ENCODE measurements around the gene LRRC45.
A peak's percentile ranks its signal among the peaks of the same experiment; 100 is the strongest.

The LRRC45 gene

DNA sequence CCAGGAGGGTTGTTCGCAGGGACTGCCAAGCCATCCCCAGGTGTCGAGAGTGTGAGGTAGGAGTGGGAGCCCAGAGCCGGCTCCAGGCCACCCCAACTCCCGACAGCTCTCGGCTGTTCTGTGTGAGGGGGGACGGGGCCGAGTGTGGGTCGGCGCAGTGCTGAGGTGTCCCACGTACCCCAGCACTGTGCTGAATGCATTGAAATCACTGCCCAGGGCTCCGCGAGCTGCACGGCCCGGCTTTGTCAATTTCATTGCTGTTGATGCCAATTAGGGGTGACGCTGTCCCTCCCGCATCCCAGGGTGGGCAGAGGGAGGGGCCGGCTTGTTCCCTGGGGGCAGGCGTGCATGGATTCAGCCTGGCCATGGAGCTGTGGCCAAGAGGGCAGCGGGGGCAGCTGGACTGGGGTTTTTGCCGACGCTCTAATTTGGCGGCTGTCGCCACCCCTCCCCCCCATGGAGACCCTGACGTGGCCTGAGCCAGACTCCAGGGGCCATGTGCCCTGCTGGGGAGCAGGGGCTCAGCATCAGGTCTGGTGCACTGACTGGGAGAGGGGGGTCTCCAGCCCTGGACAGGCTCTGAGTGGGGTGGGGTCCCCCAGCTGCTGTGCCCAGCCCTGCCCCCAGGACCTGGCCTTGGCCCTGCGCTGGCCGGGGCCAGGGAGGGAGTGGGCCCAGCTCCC is 14.7 kb upstream of the LRRC45 start:
- peak; percentile 51 for DNase-seq

DNA sequence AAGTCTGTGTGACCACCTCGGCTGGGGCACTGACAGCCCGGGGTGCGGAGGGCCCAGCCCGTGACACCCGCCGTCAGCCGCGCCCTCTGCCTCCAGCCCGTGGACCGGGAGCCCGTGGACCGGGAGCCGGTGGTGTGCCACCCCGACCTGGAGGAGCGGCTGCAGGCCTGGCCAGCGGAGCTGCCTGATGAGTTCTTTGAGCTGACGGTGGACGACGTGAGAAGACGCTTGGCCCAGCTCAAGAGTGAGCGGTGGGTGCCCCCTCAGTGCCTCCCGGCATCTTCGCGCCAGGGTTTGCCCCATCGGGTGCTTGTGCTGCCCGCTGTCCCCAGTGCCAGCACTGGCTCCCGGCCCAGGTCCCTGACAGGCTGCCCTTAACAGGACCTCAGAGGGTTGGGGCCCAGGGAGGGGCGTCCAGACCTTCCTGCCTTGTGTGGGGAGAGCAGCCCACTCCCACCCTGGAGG is 14.1 kb upstream of the LRRC45 start:
- no peak for DNase-seq

DNA sequence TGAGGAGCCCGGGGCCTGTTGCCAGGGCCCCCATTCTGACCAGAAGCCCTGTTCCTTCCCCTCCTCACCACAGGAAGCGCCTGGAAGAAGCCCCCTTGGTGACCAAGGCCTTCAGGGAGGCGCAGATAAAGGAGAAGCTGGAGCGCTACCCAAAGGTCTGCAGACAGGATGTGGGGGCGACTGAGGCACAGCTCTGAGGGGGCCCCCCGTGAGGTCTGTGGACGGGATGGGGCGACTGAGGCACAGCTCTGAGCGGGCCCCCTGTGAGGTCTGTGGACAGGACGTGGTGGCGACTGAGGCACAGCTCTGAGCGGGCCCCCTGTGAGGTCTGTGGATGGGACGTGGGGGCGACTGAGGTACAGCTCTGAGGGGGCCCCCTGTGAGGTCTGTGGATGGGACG is 13.7 kb upstream of the LRRC45 start:
- no peak for DNase-seq

DNA sequence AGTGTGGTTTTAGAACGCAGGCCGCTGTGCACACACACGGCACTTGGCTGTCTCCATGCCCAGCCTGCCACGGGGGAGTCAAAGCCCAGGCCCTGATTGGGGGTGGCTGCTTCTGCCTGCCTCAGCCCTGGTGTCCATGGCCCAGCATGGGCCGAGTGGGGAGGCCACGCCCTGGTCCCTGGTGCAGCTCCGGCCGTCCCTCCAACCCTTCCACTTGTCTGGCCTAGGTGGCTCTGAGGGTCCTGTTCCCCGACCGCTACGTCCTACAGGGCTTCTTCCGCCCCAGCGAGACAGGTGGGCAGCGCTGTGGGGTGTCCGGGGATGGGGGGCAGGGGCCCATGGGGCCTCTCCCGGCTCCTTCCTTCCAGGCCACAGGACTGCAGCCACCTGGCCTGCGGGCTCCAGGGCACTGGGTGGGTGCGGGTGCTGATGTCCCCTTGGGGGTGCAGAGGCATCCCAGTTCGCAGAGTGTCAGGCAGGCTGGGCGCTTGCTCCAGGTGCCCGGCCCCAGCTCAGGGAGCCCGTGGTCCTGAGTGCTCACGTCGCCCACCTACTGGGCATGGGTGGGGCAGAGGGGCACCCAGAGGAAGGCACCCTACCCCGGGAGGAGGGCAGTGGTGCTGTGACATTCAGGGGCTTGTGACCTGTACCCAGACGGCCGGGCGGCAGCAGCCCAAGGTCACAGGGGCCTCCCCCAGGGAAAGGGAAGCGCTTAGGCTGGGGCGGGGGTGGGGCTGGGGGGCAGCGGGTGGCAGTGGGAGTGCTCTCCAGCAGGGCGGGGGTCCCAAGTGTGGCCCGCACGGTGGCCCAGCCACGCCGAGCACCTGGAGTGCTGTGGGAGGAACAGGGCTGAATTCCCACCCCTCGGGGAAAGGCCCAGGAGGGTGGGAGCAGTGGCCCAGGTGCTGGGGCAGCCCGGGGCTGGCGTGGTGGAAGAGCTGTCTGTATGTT is 12.3 kb upstream of the LRRC45 start:
- no peak for DNase-seq

- DNase-seq, result no peak
Observed at GRCh38 chr17:82011617-82012187, 11.4 kb upstream of the LRRC45 start.

- no peak for DNase-seq
Observed at GRCh38 chr17:82012261-82012639, 10.9 kb upstream of the LRRC45 start.

DNA sequence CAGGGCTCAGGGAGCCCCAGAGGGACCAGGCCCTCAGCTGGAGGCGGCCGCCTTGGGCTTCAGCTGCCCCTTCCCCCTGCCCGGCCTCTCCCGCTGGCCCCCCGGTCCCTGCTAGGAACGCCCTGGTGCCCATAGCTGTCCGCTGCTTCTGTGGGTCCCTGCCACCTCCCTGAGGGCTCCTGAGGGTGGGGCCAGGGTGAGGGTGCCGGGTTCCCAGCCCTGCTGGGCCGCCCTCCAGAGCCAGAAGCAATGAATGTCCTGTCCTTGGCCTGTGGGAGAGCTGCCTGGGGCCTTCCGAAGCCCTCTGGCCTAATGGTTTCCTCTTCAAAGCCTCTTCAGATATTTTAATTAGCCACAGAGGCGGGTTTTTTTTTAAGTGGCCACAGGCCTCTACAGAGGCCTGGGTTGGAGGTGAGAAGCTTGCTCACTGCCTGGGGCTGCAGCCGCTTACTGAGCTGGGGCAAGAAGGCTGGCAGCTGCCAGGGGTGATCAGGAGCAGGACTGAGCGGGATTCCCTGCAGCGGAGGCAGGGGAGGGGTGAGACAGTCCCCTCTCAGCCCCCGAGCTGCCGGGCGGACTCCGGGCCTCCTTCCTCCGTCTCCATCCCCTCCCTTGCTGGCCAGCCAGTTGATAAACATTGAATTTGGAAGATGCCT is 10.3 kb upstream of the LRRC45 start:
- DNase-seq, result peak; percentile 56

DNA sequence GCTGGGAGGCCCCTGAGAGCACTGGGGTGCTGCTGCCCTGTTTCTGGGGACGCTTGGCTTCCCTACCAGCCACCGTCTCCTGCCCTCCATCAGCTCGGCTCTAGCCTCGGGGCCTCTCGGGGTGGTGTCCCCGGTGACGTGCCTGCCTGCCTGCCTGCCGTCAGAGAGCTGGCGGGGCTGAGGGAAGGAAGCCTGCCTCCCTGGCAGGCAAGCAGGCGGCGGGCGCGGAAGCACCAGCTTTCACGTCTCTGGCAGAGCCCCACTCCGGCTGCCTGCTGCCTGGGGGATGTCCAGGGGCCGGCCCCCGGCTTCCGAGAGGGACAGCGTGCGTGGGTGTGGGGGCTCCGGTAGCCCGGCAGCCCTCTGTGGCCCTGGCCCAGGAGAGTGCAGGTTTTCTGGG is 9.8 kb upstream of the LRRC45 start:
- DNase-seq, result peak; percentile 49

DNA sequence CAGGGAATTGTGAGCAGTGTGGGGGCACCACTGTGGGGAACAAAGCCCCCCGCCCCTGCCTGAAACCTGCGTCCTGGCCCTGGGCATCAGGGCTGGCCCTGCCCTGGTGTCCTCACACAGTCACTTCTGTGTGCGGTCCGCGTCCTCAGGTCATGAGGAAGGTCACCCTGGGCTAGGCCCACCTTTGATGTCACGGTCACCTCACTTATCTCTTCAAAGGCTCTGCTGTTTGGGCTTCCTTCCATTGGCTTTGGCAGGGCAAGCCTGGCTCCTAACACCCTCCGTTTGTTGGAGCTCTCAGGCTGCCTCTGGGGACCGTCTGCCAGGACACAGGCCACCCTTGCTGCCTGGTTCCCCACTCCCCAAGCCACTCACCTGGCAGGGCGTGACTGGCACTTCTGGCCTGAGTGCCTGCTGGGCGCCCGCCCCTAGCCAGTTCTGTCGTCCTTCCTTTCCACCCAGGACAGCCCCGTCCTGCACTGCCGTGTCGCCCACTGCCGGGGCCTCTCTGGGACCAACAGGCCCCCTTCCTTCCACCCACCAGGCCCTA is 9.3 kb upstream of the LRRC45 start:
- DNase-seq, result no peak

GRCh38 chr17:82014432-82014831 is 8.7 kb upstream of the LRRC45 start:
- DNase-seq, result no peak

DNA sequence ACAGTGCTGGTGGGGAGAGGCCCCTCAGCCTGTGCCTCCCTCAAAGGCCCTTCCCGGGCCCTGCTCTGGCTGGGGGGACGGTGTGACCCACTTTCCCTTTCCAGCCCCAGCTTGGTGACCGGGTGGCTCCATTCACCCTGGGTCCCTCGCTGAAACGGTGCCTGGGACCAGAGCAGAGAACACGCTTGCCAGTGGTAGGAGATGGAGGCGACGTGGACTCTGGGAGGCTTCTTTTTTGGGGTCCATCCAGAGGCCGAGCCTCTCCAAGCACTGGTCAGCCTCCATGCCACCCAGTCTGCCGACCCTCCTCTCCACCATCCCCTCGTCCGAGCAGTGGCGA is 8.2 kb upstream of the LRRC45 start:
- no peak for DNase-seq

GRCh38 chr17:82015311-82015971 is 7.7 kb upstream of the LRRC45 start:
- peak; percentile 42 for DNase-seq

DNA sequence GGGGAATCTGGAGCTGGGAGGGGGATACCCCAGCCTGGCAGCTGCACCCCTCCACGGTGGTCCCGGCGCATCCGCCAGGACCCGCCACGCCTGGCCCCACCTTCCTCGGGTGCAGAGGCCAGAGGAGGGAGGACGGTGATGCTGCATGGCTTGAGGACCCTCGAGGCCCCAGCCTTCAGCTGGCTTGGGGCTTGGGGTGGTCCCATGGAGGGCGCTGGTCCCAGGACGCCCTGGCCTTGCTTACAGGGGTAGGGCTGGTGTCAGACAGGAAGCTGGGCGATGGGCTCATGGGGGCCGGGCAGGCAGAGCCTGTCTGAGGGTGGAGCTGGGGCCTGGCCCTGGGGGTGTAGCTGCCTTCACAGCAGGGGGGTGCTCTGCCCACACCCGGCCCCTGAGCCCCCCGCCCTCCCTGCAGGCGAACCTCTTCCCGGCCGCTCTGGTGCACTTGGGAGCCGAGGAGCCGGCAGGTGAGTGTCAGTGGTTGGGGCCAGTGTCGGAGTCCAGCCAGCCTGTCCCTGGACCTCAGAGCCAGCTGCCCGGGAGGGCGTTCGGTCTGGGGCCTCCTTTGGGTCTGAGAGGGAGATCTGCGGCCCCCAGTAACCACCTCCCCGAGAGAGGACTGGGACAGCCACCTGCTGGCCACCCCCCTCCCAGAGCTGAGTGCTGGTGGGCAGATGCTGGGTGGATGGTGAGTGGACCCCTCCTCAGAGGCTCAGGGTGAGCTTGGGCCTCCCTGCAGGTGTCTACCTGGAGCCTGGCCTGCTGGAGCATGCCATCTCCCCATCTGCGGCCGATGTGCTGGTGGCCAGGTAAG is 6.8 kb upstream of the LRRC45 start:
- no peak for DNase-seq

DNA sequence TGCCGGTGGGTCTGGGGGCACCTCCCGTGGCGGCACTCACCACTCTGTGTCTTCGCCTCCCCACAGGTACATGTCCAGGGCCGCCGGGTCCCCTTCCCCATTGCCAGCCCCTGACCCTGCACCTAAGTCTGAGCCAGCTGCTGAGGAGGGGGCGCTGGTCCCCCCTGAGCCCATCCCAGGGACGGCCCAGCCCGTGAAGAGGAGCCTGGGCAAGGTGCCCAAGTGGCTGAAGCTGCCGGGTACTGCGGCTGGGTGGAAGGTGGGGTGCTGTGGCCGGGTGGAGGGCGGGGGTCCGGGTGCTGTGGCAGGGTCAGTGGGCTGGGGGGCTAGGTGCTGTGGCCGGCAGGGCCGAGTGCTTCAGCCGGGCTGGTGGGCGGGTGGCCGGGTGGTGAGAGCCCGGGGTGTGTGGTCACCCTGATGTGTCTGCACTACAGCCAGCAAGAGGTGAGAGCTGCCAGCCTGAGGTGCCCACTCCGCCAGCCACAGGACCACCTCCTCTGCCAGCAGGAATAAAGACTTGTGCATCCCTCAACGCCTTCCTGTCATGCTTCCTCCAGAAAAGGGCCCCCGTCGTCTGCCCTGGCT is 6.1 kb upstream of the LRRC45 start:
- DNase-seq, result no peak

GRCh38 chr17:82017612-82018151 is 5.4 kb upstream of the LRRC45 start:
- DNase-seq, result no peak

GRCh38 chr17:82018152-82018988 is 4.7 kb upstream of the LRRC45 start:
- no peak for DNase-seq

DNA sequence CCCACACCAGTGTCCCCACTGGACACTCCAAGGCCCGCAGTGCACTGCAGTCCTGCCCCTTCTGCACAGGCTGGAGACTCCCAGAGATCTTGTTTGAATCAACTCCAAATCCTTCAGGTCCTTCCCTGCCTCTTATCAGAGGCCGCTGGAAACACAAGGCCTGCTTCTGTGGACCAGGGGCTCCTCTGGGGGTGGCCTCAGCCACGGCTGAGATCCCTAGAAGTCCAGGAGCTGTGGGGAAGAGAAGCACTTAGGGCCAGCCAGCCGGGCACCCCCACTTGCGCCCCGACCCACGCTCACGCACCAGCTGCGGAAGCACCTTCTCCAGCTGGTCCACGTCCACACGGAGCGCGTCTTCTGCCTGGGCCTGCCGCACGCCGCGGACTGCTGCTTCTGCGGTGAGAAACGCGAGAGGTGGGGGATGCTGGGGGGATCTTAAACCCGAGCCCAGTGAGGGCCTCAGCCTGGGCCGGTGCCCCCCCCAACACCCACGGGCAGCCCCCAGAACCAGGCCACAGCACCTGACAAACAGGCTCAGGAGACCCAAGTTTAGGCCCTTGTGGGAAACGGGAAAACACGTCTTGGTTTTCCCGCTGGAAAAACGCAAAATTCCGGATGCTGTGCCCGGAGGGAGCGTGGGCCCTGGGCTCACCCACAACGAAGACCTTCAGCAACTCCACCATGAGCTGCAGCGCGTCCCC is 4.0 kb upstream of the LRRC45 start:
- no peak for DNase-seq

- DNase-seq, result peak; percentile 72
Observed at GRCh38 chr17:82019690-82020571, 3.2 kb upstream of the LRRC45 start.
